ENCODE measurements around the gene TMEM82. TPM values are rescaled to one million over a fixed set of nuclear protein-coding genes. Genes with fewer than 3 reads are reported as not detected.
A peak's percentile ranks its signal among the peaks of the same experiment; 100 is the strongest.

TMEM82 gene
- total RNA-seq, 2 experiments from 2014 or later, result not detected

DNA sequence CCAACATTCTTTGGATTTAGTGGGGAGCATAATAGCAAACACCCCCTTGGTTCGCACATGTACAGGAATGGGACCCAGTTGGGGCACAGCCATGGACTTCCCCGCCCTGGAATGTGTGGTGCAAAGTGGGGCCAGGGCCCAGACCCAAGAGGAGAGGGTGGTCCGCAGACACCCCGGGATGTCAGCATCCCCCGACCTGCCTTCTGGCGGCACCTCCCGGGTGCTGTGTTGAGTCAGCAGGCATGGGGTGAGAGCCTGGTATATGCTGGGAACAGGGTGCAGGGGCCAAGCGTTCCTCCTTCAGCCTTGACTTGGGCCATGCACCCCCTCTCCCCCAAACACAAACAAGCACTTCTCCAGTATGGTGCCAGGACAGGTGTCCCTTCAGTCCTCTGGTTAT is 43.4 kb downstream of the TMEM82 start:
- Histone ChIP-seq H3K9me3 (ENCODE audit: control insufficient read depth in 1 of 2, insufficient read depth in 1 of 2, low read length in 2 of 2) (no peaks in the 10 kb centered on the region), H3K36me3 (ENCODE audit: insufficient read depth, low read length) (no peaks in the 10 kb centered on the region), H3K4me3 (ENCODE audit: low read length) (no peak overlapping the region), H3K4me1 (ENCODE audit: insufficient read depth, low read length) (no peaks in the 10 kb centered on the region), H3K27me3 (ENCODE audit: control insufficient read depth in 1 of 2, insufficient read depth in 2 of 2, low read length in 2 of 2) (peaks cover 0 to 7% of the 10 kb centered on the region in 2 experiments), H3K27ac (ENCODE audit: low read depth in 1 of 2, low read length in 2 of 2) (no peak overlapping the region)
- TF ChIP-seq, protein P1, sequence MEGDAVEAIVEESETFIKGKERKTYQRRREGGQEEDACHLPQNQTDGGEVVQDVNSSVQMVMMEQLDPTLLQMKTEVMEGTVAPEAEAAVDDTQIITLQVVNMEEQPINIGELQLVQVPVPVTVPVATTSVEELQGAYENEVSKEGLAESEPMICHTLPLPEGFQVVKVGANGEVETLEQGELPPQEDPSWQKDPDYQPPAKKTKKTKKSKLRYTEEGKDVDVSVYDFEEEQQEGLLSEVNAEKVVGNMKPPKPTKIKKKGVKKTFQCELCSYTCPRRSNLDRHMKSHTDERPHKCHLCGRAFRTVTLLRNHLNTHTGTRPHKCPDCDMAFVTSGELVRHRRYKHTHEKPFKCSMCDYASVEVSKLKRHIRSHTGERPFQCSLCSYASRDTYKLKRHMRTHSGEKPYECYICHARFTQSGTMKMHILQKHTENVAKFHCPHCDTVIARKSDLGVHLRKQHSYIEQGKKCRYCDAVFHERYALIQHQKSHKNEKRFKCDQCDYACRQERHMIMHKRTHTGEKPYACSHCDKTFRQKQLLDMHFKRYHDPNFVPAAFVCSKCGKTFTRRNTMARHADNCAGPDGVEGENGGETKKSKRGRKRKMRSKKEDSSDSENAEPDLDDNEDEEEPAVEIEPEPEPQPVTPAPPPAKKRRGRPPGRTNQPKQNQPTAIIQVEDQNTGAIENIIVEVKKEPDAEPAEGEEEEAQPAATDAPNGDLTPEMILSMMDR (IDR thresholded peaks at IDR 0.05), result no peak
- ATAC-seq (ENCODE audit: poor library complexity), result no peak
- H3K36me3 Mint-ChIP-seq (ENCODE audit: low read depth), result no peaks in the 10 kb centered on the region
- H3K27me3 Mint-ChIP-seq, result peaks cover 2% of the 10 kb centered on the region
- no peak overlapping the region for H3K27ac Mint-ChIP-seq
- H3K4me1 Mint-ChIP-seq (ENCODE audit: low read depth), result no peaks in the 10 kb centered on the region
- no peak overlapping the region for H3K4me3 Mint-ChIP-seq
- no peaks in the 10 kb centered on the region for H3K9me3 Mint-ChIP-seq
- ChIA-PET CTCF (no interaction called here), POLR2A (no interaction called here)
- no peak for DNase-seq
- intact Hi-C loops (cut with DNase I, micrococcal nuclease), result no loop called here

- no peak overlapping the region for H3K27ac ChIP-seq (ENCODE audit: low read depth in 1 of 2, low read length in 2 of 2)
- CTCF ChIA-PET, result no interaction called here
- Mint-ChIP-seq H3K27ac (no peak overlapping the region), H3K4me1 (ENCODE audit: low read depth) (no peaks in the 10 kb centered on the region), H3K27me3 (peaks cover 5% of the 10 kb centered on the region), H3K9me3 (no peaks in the 10 kb centered on the region), H3K36me3 (ENCODE audit: low read depth) (no peaks in the 10 kb centered on the region), H3K4me3 (no peak overlapping the region)
- no peaks in the 10 kb centered on the region for H3K9me3 ChIP-seq (ENCODE audit: control insufficient read depth in 1 of 2, insufficient read depth in 1 of 2, low read length in 2 of 2)
- DNase-seq (no peak), ATAC-seq (ENCODE audit: poor library complexity) (no peak)
- POLR2A ChIA-PET, result no interaction called here
- H3K27me3 ChIP-seq (ENCODE audit: control insufficient read depth in 1 of 2, insufficient read depth in 2 of 2, low read length in 2 of 2), result peaks cover 0 to 7% of the 10 kb centered on the region in 2 experiments
- TF ChIP-seq, protein P1 (IDR thresholded peaks at IDR 0.05), result no peak
- H3K36me3 ChIP-seq (ENCODE audit: insufficient read depth, low read length), result no peaks in the 10 kb centered on the region
- H3K4me3 ChIP-seq (ENCODE audit: low read length), result no peak overlapping the region
- intact Hi-C loops (cut with DNase I, micrococcal nuclease), result no loop called here
- no peaks in the 10 kb centered on the region for H3K4me1 ChIP-seq (ENCODE audit: insufficient read depth, low read length)
Measured at GRCh38 chr1:15786581-15786980, 44.3 kb downstream of the TMEM82 start.

DNA sequence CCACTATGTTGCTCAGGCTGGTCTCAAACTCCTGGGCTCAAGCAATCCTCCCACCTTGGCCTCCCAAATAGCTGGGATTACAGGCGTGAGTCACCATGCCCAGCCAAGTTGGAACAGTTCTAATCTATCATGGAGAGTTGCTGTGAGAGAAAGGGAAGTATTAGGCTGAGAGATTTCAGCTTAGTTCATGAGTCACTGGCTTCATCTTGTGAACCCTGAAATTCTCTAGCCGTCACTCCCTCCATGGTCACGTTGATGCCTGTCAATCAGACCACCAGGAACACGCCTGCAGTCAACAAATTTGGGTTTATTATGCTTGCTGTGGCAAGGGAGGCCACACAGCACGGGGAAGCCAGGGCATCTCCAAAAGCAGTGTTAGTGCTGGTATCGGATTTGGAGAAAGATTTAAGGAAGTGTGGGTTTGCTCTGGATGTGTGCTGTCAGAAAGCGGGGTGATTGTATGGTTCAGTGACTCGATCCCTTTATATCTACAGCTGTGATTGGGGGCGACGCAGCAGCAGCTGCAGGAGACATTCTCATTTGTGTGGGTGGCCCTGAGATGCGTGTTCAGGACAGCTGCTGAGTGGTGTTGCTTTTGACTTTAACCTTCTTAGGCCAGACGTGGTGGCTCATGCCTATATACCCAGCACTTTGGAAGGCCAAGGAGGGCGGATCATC is 46.5 kb downstream of the TMEM82 start:
- ChIA-PET CTCF (interaction anchor here (1.0 kb wide), 1 partner anchor 27 kb away, joined by 3 read pairs; no protein-coding TSS in a partner anchor), POLR2A (no interaction called here)
- no peaks in the 10 kb centered on the region for H3K36me3 ChIP-seq (ENCODE audit: insufficient read depth, low read length)
- H3K4me3 ChIP-seq (ENCODE audit: low read length), result no peak overlapping the region
- Mint-ChIP-seq H3K27me3 (peaks cover 5% of the 10 kb centered on the region), H3K4me3 (no peak overlapping the region), H3K9me3 (no peaks in the 10 kb centered on the region), H3K27ac (no peak overlapping the region), H3K36me3 (ENCODE audit: low read depth) (no peaks in the 10 kb centered on the region), H3K4me1 (ENCODE audit: low read depth) (peaks cover 4% of the 10 kb centered on the region)
- ATAC-seq (ENCODE audit: poor library complexity) (no peak), DNase-seq (peak in 2 of 14 experiments; percentile 41 to 54)
- H3K27me3 ChIP-seq (ENCODE audit: control insufficient read depth in 1 of 2, insufficient read depth in 2 of 2, low read length in 2 of 2), result peaks cover 0 to 7% of the 10 kb centered on the region in 2 experiments
- intact Hi-C loops (cut with DNase I, micrococcal nuclease), result no loop called here
- peaks cover 5% of the 10 kb centered on the region for H3K4me1 ChIP-seq (ENCODE audit: insufficient read depth, low read length)
- TF ChIP-seq, protein P1 (IDR thresholded peaks at IDR 0.05), result no peak
- H3K27ac ChIP-seq (ENCODE audit: low read depth in 1 of 2, low read length in 2 of 2), result no peak overlapping the region
- H3K9me3 ChIP-seq (ENCODE audit: control insufficient read depth in 1 of 2, insufficient read depth in 1 of 2, low read length in 2 of 2), result no peaks in the 10 kb centered on the region

Data from CD4-positive, alpha-beta T cell (primary cell).